ENCODE results near the gene INPP5A.

DNA sequence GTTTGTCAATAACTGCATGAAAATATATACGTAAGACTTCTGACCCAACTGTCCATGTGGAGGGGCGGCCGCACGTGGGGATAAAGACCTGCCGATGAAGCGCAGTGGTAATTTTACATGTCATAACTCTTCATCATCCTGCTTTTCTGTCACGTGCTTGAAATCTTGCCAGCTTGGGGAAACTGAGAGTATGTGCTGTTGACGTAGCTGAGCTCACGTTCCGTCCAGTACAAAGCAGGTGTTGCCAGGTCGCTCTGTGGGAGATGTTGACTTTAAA, 105.1 kb downstream of the INPP5A start:
- TF ChIP-seq POLR2A (IDR thresholded peaks at IDR 0.05; ENCODE audit: low read depth, low read length) (no peak), POLR2AphosphoS5 (IDR thresholded peaks at IDR 0.05; ENCODE audit: low read depth, low read length) (no peak), TAF1 (IDR thresholded peaks at IDR 0.05; ENCODE audit: low read depth, low read length) (no peak), SPI1 (IDR thresholded peaks at IDR 0.05; ENCODE audit: low read depth, low read length) (no peak), PAX5 (IDR thresholded peaks at IDR 0.05; ENCODE audit: insufficient read depth, low read length, severe bottlenecking) (no peak), POU2F2 (IDR thresholded peaks at IDR 0.05; ENCODE audit: low read depth, low read length) (no peak)
